HepG2 (cell line): ENCODE results near the gene C18orf63. TPM values are rescaled to one million over a fixed set of nuclear protein-coding genes. Genes with fewer than 3 reads are reported as not detected.

Experiments used
- ATF1 ChIP-seq: IDR thresholded peaks from 2 replicates; pipeline ENCODE4 v1.6.1; 2016; ENCODE audit warnings: mild to moderate bottlenecking, control low read depth
- ATF4 ChIP-seq, 2 experiments: fragments of 450-650 bp in 1 of 2; sonication (generic) in 1 of 2; formaldehyde crosslinking; IDR thresholded peaks; 2 replicates each; pipeline versions ENCODE4 v1.5.0 to v1.8.0; 2020 to 2022; ENCODE audit warnings: mild to moderate bottlenecking in 1 of 2, missing genetic modification reagents in 1 of 2
- BCL6 ChIP-seq: IDR thresholded peaks from 2 replicates; pipeline ENCODE4 v1.6.1; 2016; ENCODE audit warnings: missing genetic modification reagents, missing compliant biosample characterization
- FOXP4 ChIP-seq: sonication (generic); formaldehyde crosslinking; IDR thresholded peaks from 2 replicates; pipeline ENCODE4 v1.4.0; 2020; ENCODE audit warnings: missing genetic modification reagents
- IRF9 ChIP-seq: sonication (generic); formaldehyde crosslinking; IDR thresholded peaks from 2 replicates; pipeline ENCODE4 v1.8.0; 2022; ENCODE audit warnings: missing genetic modification reagents, mild to moderate bottlenecking, borderline replicate concordance
- JUNB ChIP-seq: sonication (generic); formaldehyde crosslinking; IDR thresholded peaks from 2 replicates; pipeline ENCODE4 v1.8.0; 2022; ENCODE audit warnings: missing genetic modification reagents, mild to moderate bottlenecking, borderline replicate concordance
- MTA1 ChIP-seq: sonication (generic); formaldehyde crosslinking; IDR thresholded peaks from 2 replicates; pipeline ENCODE4 v1.4.0; 2020; ENCODE audit warnings: missing genetic modification reagents, mild to moderate bottlenecking, borderline replicate concordance
- MXD1 ChIP-seq: sonication (generic); formaldehyde crosslinking; IDR thresholded peaks from 2 replicates; pipeline ENCODE4 v1.4.0; 2020; ENCODE audit warnings: mild to moderate bottlenecking, missing genetic modification reagents
- MYPOP ChIP-seq: sonication (generic); formaldehyde crosslinking; IDR thresholded peaks from 2 replicates; pipeline ENCODE4 v1.8.1; 2023; ENCODE audit warnings: mild to moderate bottlenecking, moderate library complexity, missing genetic modification reagents
- PAWR ChIP-seq: sonication (generic); formaldehyde crosslinking; IDR thresholded peaks from 2 replicates; pipeline ENCODE4 v1.4.0; 2020; ENCODE audit warnings: missing genetic modification reagents, mild to moderate bottlenecking, borderline replicate concordance
- TRIM24 ChIP-seq: sonication (generic); formaldehyde crosslinking; IDR thresholded peaks from 2 replicates; pipeline ENCODE4 v1.8.0; 2022; ENCODE audit warnings: mild to moderate bottlenecking, missing genetic modification reagents
- ZNF138 ChIP-seq: sonication (generic); formaldehyde crosslinking; IDR thresholded peaks from 2 replicates; pipeline ENCODE4 v1.5.0; 2020; ENCODE audit warnings: mild to moderate bottlenecking, low read depth, missing genetic modification reagents
- ZNF18 ChIP-seq: sonication (generic); formaldehyde crosslinking; IDR thresholded peaks from 2 replicates; pipeline ENCODE4 v1.8.0; 2022; ENCODE audit warnings: mild to moderate bottlenecking, missing genetic modification reagents; ENCODE audit not compliant: insufficient replicate concordance
- ZNF562 ChIP-seq: sonication (generic); formaldehyde crosslinking; IDR thresholded peaks from 2 replicates; pipeline ENCODE4 v1.8.0; 2022; ENCODE audit warnings: missing genetic modification reagents, borderline replicate concordance
- ZNF598 ChIP-seq: sonication (generic); formaldehyde crosslinking; IDR thresholded peaks from 2 replicates; pipeline ENCODE4 v1.5.1; 2020; ENCODE audit warnings: mild to moderate bottlenecking, missing genetic modification reagents, borderline replicate concordance
- ZNF615 ChIP-seq: sonication (generic); formaldehyde crosslinking; IDR thresholded peaks from 2 replicates; pipeline ENCODE4 v1.5.0; 2020; ENCODE audit warnings: mild to moderate bottlenecking, missing genetic modification reagents, borderline replicate concordance
- ZNF770 ChIP-seq: sonication (generic); formaldehyde crosslinking; IDR thresholded peaks from 2 replicates; pipeline ENCODE4 v1.5.0; 2020; ENCODE audit warnings: mild to moderate bottlenecking, missing genetic modification reagents
- ZNF878 ChIP-seq: sonication (generic); formaldehyde crosslinking; IDR thresholded peaks from 2 replicates; pipeline ENCODE4 v1.8.1; 2023; ENCODE audit warnings: mild to moderate bottlenecking, missing genetic modification reagents, moderate library complexity
- polyA plus RNA-seq, 8 experiments: library from polyadenylated mRNA; depleted of rRNA in 3 of 8; stranded (reverse) in 7 of 8; unstranded in 1 of 8; fragments of >200 nt; fragmentation: Illumina TruSeq in 4 of 8; extraction: Trizol in 4 of 8; gene quantifications; 2 replicates each; pipeline versions ENCODE4 v1.2.1 to v1.2.3, GENCODE V29; 2011 to 2016; ENCODE audit warnings: low read depth in 4 of 8, missing spikeins in 1 of 8, mixed read lengths in 1 of 8; ENCODE audit not compliant: insufficient read depth in 1 of 8
- total RNA-seq, 5 experiments: library from RNA; depleted of rRNA; stranded (reverse); fragments of >200 nt; fragmentation: Illumina TruSeq; extraction: Trizol; gene quantifications; 2 replicates each; pipeline ENCODE4 v1.2.3, GENCODE V29; 2016; ENCODE audit warnings: low read depth in 1 of 5

The C18orf63 gene
- total and polyA plus RNA-seq, 2 of the 13 experiments (the other 11 are each of a cell fraction or from before 2014, with no cell fraction given) = 0.01 TPM; not detected in 1

- peak; percentile 42 for TF ChIP-seq ZNF18
- no peak for TF ChIP-seq PAWR
- no peak for TF ChIP-seq ATF1 (CRISPR knock-in tag)
- TF ChIP-seq ZNF878 (CRISPR knock-in tag) = no peak
- peak; percentile 44; the same call in 1 of the 2 replicates for TF ChIP-seq MTA1 (CRISPR knock-in tag)
- TF ChIP-seq IRF9 (CRISPR knock-in tag) = 0 out of 2 replicates have a peak, but pooled peaks have one; percentile 34
- no peak for TF ChIP-seq MXD1 (CRISPR knock-in tag)
- TF ChIP-seq TRIM24 (CRISPR knock-in tag) = no peak
- TF ChIP-seq MYPOP (CRISPR knock-in tag) = 0 out of 2 replicates have a peak, but pooled peaks have one; percentile 62
- TF ChIP-seq FOXP4 (CRISPR knock-in tag) = peak; percentile 55; the same call in 1 of the 2 replicates
- TF ChIP-seq ZNF615 (CRISPR knock-in tag) = 0 out of 2 replicates have a peak, but pooled peaks have one; percentile 67
- peak in 1 of 2 experiments; percentile 45; a peak in 1 of 4 replicates for TF ChIP-seq ATF4 (CRISPR knock-in tag; IDR thresholded peaks at IDR 0.05)
- TF ChIP-seq ZNF598 (CRISPR knock-in tag) = no peak
- 0 out of 2 replicates have a peak, but pooled peaks have one; percentile 33 for TF ChIP-seq BCL6 (CRISPR knock-in tag)
- TF ChIP-seq ZNF562 = no peak
- TF ChIP-seq ZNF770 (CRISPR knock-in tag) = no peak
- TF ChIP-seq ZNF138 = no peak
- no peak for TF ChIP-seq JUNB
Observed at GRCh38 chr18:74281980-74282754, 33.5 kb upstream of the C18orf63 start (continued).
